Measurements from ENCODE around the gene MAPK14.

The MAPK14 gene

GRCh38 chr6:36038120-36038876, 10.7 kb downstream of the MAPK14 start:
- DNase-seq (ENCODE audit: low spot score) = no peak

GRCh38 chr6:36039112-36039511, 11.5 kb downstream of the MAPK14 start:
- DNase-seq (ENCODE audit: low spot score) = no peak

- no peak for DNase-seq (ENCODE audit: low spot score)
Observed at GRCh38 chr6:36040958-36041357, 13.3 kb downstream of the MAPK14 start.

GRCh38 chr6:36042618-36043260, 15.1 kb downstream of the MAPK14 start:
- no peak for DNase-seq (ENCODE audit: low spot score)

- no peak for DNase-seq (ENCODE audit: low spot score)
Observed at GRCh38 chr6:36049582-36049981, 22.0 kb downstream of the MAPK14 start.

GRCh38 chr6:36050305-36050704, 22.7 kb downstream of the MAPK14 start:
- DNase-seq (ENCODE audit: low spot score) = no peak

GRCh38 chr6:36050947-36051710, 23.5 kb downstream of the MAPK14 start:
- no peak for DNase-seq (ENCODE audit: low spot score)

- peak; percentile 51 for DNase-seq (ENCODE audit: low spot score)
Observed at GRCh38 chr6:36052097-36052496, 24.5 kb downstream of the MAPK14 start.

- DNase-seq (ENCODE audit: low spot score) = no peak
Observed at GRCh38 chr6:36053878-36054277, 26.3 kb downstream of the MAPK14 start.

- no peak for DNase-seq (ENCODE audit: low spot score)
Observed at GRCh38 chr6:36054415-36054814, 26.8 kb downstream of the MAPK14 start.

- no peak for DNase-seq (ENCODE audit: low spot score)
Observed at GRCh38 chr6:36054956-36055355, 27.3 kb downstream of the MAPK14 start.

- DNase-seq (ENCODE audit: low spot score) = no peak
Observed at GRCh38 chr6:36056178-36056577, 28.6 kb downstream of the MAPK14 start.

- no peak for DNase-seq (ENCODE audit: low spot score)
Observed at GRCh38 chr6:36061236-36061635, 33.6 kb downstream of the MAPK14 start.

- DNase-seq (ENCODE audit: low spot score) = no peak
Observed at GRCh38 chr6:36062247-36062646, 34.6 kb downstream of the MAPK14 start.

- no peak for DNase-seq (ENCODE audit: low spot score)
Observed at GRCh38 chr6:36063318-36064060, 35.9 kb downstream of the MAPK14 start.

GRCh38 chr6:36064770-36065396, 37.3 kb downstream of the MAPK14 start:
- no peak for DNase-seq (ENCODE audit: low spot score)

GRCh38 chr6:36065916-36066315, 38.3 kb downstream of the MAPK14 start:
- no peak for DNase-seq (ENCODE audit: low spot score)

- no peak for DNase-seq (ENCODE audit: low spot score)
Observed at GRCh38 chr6:36066817-36067216, 39.2 kb downstream of the MAPK14 start.

GRCh38 chr6:36067374-36068011, 39.9 kb downstream of the MAPK14 start:
- peak; percentile 20 for DNase-seq (ENCODE audit: low spot score)

GRCh38 chr6:36068012-36068392, 40.4 kb downstream of the MAPK14 start:
- DNase-seq (ENCODE audit: low spot score) = no peak

GRCh38 chr6:36068586-36068985, 41.0 kb downstream of the MAPK14 start:
- DNase-seq (ENCODE audit: low spot score) = no peak

Measured in GM03348 (cell line).